H1 (cell line): ENCODE measurements around the gene CEP44. TPM values are rescaled to one million over a fixed set of nuclear protein-coding genes. Genes with fewer than 3 reads are reported as not detected.

Experiments used
- CHD1 ChIP-seq: IDR thresholded peaks from 2 replicates; pipeline ENCODE4 v1.6.1; 2012; ENCODE audit warnings: low read depth, low read length, improper control_type of control experiment
- NANOG ChIP-seq: IDR thresholded peaks from 2 replicates; pipeline ENCODE4 v1.6.1; 2011; ENCODE audit warnings: low read length, low read depth, mild to moderate bottlenecking, inconsistent platforms; ENCODE audit not compliant: insufficient read depth, poor library complexity, severe bottlenecking
- polyA plus RNA-seq, 7 experiments: library from polyadenylated mRNA; depleted of rRNA in 3 of 7; stranded (reverse) in 5 of 7; unstranded in 2 of 7; fragments of >200 nt in 5 of 7; fragments of 200-250 nt in 2 of 7; gene quantifications; 1 replicate in 5 of 7; 2 replicates in 1 of 7; 4 replicates in 1 of 7; pipeline versions ENCODE4 v1.2.1 to v1.2.3, GENCODE V29; 2011 to 2013; ENCODE audit warnings: missing spikeins in 2 of 7, mixed read lengths in 2 of 7
- total RNA-seq: library from RNA; stranded (reverse); fragmentation: NEBNext Ultra II Directional; extraction: Animal tissue kit (Norgen Biotek cat#: 25700); gene quantifications from 2 replicates; pipeline ENCODE4 v1.2.1, GENCODE V29; 2021

Gene CEP44
- total and polyA plus RNA-seq, 2 of the 8 experiments (the other 6 are each of a cell fraction or from before 2014, with no cell fraction given) = 3.4 to 17.1 TPM

DNA sequence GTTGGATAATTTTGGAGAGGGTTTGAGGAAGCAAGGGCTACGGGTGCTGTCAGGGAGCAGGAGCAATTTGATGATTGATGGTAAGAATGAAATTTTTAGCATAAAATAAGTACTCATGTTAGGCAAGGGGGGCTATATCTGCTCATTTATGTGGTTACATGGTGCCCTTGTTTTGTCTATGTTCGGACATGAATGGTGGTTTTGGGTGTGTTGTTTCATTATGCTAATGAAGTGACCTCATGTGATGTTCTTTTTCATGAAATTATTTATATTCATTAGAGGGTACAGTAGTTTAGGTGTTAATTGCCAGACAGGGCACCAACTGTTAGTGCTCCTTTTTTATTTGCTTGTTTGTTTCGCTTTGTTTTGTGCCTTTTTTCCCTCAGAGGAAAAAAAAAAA is 29.3 kb downstream of the CEP44 start (continued):
- TF ChIP-seq NANOG = no peak
- no peak for TF ChIP-seq CHD1
